Body of pancreas (tissue), 4 donors: ENCODE measurements around the gene OLFM3. TPM values are rescaled to one million over a fixed set of nuclear protein-coding genes. Genes with fewer than 3 reads are reported as not detected.

ENCODE experiments used
- ATAC-seq: fragments of 150-250 bp; one replicate; pipeline ENCODE4 v1.9.1; 2016
- DNase-seq, 4 donors: peaks; one replicate each; pipeline ENCODE4 v3.0.0-alpha.2; 2019
- H3K27ac ChIP-seq, 4 donors: fragments of 200-600 bp; sonication (generic); 1 replicate in 3 of 4; 2 replicates in 1 of 4; pipeline versions ENCODE4 v1.5.1 to v1.6.1; 2016 to 2019; ENCODE audit warnings: mild to moderate bottlenecking in 1 of 4, mixed read lengths in 1 of 4, moderate library complexity in 1 of 4
- H3K27me3 ChIP-seq, 2 donors: fragments of 200-600 bp; sonication (generic); one replicate each; pipeline ENCODE4 v1.6.0; 2016; ENCODE audit warnings: mild to moderate bottlenecking in 1 of 2
- H3K36me3 ChIP-seq, 2 donors: fragments of 200-600 bp; sonication (generic); replicated peaks in 1 of 2; 2 replicates each; pipeline ENCODE4 v1.5.1; 2016; ENCODE audit warnings: low read depth in 2 of 2; ENCODE audit not compliant: insufficient read depth in 1 of 2
- H3K4me1 ChIP-seq: fragments of 200-600 bp; sonication (generic); one replicate; pipeline ENCODE4 v1.6.0; 2016
- H3K4me3 ChIP-seq, 2 donors: fragments of 200-600 bp; sonication (generic); 1 replicate in 1 of 2; 2 replicates in 1 of 2; pipeline ENCODE4 v1.5.1; 2016 to 2019
- H3K9me3 ChIP-seq, 3 donors: fragments of 200-600 bp; sonication (generic); 1 replicate in 2 of 3; 2 replicates in 1 of 3; pipeline ENCODE4 v1.5.1; 2016
- POLR2A ChIP-seq, 3 donors: fragments of 450-650 bp; IDR thresholded peaks; one replicate each; pipeline ENCODE4 v1.6.1; 2016; ENCODE audit warnings: antibody characterized with exemption in 3 of 3, mild to moderate bottlenecking in 2 of 3
- WGBS, 2 donors: methylation state at CpG; one replicate each; pipeline ENCODE4 v1.1.5; 2017; 5-methylcytosine and 5-hydroxymethylcytosine counted together
- intact Hi-C: fragments of 100-400 bp; cut with DNase I; formaldehyde crosslinking; loops from one replicate; pipeline ENCODE4 v1.15.1; 2023
- total RNA-seq, 2 donors: library from RNA; depleted of rRNA; stranded (reverse); fragments of >200 nt; gene quantifications; one replicate each; pipeline ENCODE4 v1.1.0, GENCODE V29; 2016
- TF ChIP-seq, protein P1 (sequence below), 7 experiments: fragments of 450-650 bp in 4 of 7; fragments of 200-600 bp in 3 of 7; sonication (generic) in 3 of 7; IDR thresholded peaks; one replicate each; pipeline ENCODE4 v1.5.1; 2016 to 2019; ENCODE audit warnings: antibody characterized with exemption in 7 of 7

Gene OLFM3
- total RNA-seq, 2 donors from 2014 or later, result not detected

DNA sequence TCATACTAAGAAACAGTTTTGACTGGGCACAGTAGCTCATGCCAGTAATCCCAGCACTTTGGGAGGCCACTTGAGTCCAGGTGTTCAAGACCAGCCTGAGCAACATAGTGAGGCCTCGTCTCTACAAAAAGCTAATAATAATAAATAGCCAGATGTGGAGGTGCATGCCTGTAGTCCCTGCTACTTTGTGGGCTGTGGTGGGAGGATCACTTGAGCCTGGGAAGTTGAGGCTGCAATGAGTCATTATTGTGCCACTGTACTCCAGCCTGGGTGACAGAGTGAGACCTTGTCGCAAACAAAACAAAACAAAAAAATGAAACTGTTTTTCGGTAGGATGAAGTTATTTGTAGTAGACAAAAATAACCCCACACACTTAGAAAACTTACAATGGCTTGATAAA lies 19.0 kb upstream of the OLFM3 start:
- no peak overlapping the region for H3K4me3 ChIP-seq
- H3K9me3 ChIP-seq, result no peaks in the 10 kb centered on the region
- TF ChIP-seq POLR2A (IDR thresholded peaks at IDR 0.05), result no peak
- TF ChIP-seq, protein P1, sequence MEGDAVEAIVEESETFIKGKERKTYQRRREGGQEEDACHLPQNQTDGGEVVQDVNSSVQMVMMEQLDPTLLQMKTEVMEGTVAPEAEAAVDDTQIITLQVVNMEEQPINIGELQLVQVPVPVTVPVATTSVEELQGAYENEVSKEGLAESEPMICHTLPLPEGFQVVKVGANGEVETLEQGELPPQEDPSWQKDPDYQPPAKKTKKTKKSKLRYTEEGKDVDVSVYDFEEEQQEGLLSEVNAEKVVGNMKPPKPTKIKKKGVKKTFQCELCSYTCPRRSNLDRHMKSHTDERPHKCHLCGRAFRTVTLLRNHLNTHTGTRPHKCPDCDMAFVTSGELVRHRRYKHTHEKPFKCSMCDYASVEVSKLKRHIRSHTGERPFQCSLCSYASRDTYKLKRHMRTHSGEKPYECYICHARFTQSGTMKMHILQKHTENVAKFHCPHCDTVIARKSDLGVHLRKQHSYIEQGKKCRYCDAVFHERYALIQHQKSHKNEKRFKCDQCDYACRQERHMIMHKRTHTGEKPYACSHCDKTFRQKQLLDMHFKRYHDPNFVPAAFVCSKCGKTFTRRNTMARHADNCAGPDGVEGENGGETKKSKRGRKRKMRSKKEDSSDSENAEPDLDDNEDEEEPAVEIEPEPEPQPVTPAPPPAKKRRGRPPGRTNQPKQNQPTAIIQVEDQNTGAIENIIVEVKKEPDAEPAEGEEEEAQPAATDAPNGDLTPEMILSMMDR (IDR thresholded peaks at IDR 0.05), result no peak
- no peaks in the 10 kb centered on the region for H3K36me3 ChIP-seq
- H3K27me3 ChIP-seq, result no peaks in the 10 kb centered on the region
- WGBS, 2 donors, result 69 to 70% methylated on average over 3 of the region's 3 CpGs
- H3K27ac ChIP-seq, result no peak overlapping the region
- no peak for ATAC-seq
- H3K4me1 ChIP-seq, result no peaks in the 10 kb centered on the region
- intact Hi-C loops, result no loop called here
- no peak for DNase-seq

DNA sequence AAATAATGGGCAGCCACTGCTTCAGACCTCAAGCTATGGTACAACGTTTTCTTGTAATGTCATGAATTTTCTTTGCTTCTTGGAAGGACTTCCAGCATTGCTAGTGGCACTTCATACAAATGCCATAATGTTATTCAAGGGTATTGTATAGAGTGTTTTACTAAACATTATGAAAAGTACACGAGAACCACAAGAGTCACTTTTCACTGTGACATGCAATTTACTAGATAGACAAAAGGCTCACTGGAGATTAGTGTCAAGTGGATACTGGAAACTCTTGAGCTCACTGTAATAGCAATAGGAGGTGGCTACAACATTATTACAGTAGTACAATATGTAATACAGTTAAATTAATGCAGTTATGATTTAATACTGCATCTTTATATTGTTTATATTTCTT lies 5.3 kb upstream of the OLFM3 start:
- no peaks in the 10 kb centered on the region for H3K36me3 ChIP-seq
- no peak overlapping the region for H3K4me3 ChIP-seq
- no peak for ATAC-seq
- DNase-seq, result no peak
- H3K27ac ChIP-seq, result no peak overlapping the region
- TF ChIP-seq POLR2A (IDR thresholded peaks at IDR 0.05), result no peak
- TF ChIP-seq, protein P1 (IDR thresholded peaks at IDR 0.05), result no peak
- H3K4me1 ChIP-seq, result no peaks in the 10 kb centered on the region
- no peaks in the 10 kb centered on the region for H3K27me3 ChIP-seq
- 35% methylated on average over 2 of the region's 2 CpGs for WGBS, 2 donors
- no peaks in the 10 kb centered on the region for H3K9me3 ChIP-seq
- intact Hi-C loops, result no loop called here

DNA sequence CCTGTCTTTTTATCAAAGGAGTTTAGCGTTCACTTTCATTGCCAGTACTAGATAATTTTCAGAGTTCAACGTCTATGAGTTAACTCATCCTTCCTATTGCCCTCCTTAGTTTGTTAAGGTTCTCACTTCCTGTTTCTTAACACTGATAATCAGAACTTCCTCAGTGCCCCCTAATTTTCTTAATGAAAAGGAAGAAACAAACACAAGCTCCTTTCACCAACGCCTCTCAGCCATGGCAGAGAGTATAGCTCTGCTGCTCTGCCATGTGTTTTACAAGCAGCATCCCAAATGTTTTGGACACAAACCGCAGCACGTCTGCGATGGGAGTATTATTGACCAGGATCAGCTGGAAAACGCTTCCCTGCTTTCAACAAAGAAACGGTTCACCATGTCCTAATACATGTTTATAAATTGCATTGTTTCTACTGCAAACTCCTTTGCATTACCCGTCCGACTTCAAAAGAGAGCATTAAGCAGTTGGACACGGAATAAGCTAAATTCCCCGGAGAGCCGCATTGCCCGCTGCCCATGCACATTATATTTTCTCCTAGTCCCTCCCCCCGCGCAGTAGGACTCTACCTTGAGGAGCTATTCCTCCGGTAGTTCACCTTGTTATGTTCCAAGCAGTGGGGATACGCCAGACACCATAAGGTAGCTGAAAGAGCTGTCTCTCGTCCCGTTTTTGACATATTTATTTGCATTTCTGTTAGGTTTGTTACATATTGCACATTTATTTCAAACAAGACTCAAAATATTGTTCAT lies 561 bp downstream of the OLFM3 start:
- intact Hi-C loops, result no loop called here
- no peak for TF ChIP-seq POLR2A (IDR thresholded peaks at IDR 0.05)
- TF ChIP-seq, protein P1 (IDR thresholded peaks at IDR 0.05), result no peak
- H3K27me3 ChIP-seq, result no peaks in the 10 kb centered on the region
- ATAC-seq, result no peak
- no peaks in the 10 kb centered on the region for H3K9me3 ChIP-seq
- peaks cover 6% of the 10 kb centered on the region for H3K4me1 ChIP-seq
- H3K4me3 ChIP-seq, result no peak overlapping the region
- WGBS, 2 donors, result 6 to 9% methylated on average over 20 of the region's 20 CpGs
- DNase-seq, result no peak
- no peak overlapping the region for H3K27ac ChIP-seq
- H3K36me3 ChIP-seq, result no peaks in the 10 kb centered on the region

DNA sequence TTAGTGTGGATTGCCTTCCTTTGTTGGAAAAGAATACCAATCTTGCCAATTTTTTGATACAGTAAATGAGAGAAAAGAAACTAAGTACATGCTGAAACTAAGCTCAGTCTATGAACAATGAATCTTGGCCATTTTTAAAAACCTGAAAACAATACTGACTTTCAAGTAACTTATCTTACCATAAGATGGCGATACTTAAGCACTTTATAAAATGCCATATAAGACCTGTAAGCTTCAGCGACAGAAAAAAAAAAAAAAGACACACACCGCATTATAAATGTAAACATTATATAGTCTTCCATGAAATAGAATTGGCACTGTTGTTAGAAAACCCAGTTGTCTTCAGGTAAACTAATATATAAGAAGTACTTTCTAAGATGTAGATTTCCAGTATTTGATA lies 3.0 kb downstream of the OLFM3 start:
- intact Hi-C loops, result no loop called here
- ATAC-seq, result no peak
- 31 to 36% methylated on average over 3 of the region's 3 CpGs for WGBS, 2 donors

More for the DNA sequence above, 3.0 kb downstream of the OLFM3 start:
- TF ChIP-seq, protein P1 (IDR thresholded peaks at IDR 0.05), result no peak
- no peak for TF ChIP-seq POLR2A (IDR thresholded peaks at IDR 0.05)
- no peak for DNase-seq
- H3K4me3 ChIP-seq, result no peak overlapping the region
- H3K27ac ChIP-seq, result no peak overlapping the region
- no peaks in the 10 kb centered on the region for H3K9me3 ChIP-seq
- H3K4me1 ChIP-seq, result peaks cover 6% of the 10 kb centered on the region
- no peaks in the 10 kb centered on the region for H3K27me3 ChIP-seq
- no peaks in the 10 kb centered on the region for H3K36me3 ChIP-seq
